ENCODE data around the gene PHB1.

Gene PHB1

GRCh38 chr17:49403514-49404289, 11.0 kb downstream of the PHB1 start:
- no peak for TF ChIP-seq CTCF (IDR thresholded peaks at IDR 0.05; ENCODE audit: low read depth, low read length)
- no peak overlapping the region for H3K4me3 ChIP-seq (ENCODE audit: low read depth, low read length)

GRCh38 chr17:49402706-49403105, 12.0 kb downstream of the PHB1 start:
- TF ChIP-seq CTCF (IDR thresholded peaks at IDR 0.05; ENCODE audit: low read depth, low read length) = no peak
- no peak overlapping the region for H3K4me3 ChIP-seq (ENCODE audit: low read depth, low read length)

GRCh38 chr17:49401971-49402611, 12.6 kb downstream of the PHB1 start:
- no peak for TF ChIP-seq CTCF (IDR thresholded peaks at IDR 0.05; ENCODE audit: low read depth, low read length)
- no peak overlapping the region for H3K4me3 ChIP-seq (ENCODE audit: low read depth, low read length)

GRCh38 chr17:49399995-49400394, 14.7 kb downstream of the PHB1 start:
- no peak overlapping the region for H3K4me3 ChIP-seq (ENCODE audit: low read depth, low read length)
- TF ChIP-seq CTCF (IDR thresholded peaks at IDR 0.05; ENCODE audit: low read depth, low read length) = no peak

GRCh38 chr17:49397586-49397985, 17.1 kb downstream of the PHB1 start:
- H3K4me3 ChIP-seq (ENCODE audit: low read depth, low read length) = no peak overlapping the region
- no peak for TF ChIP-seq CTCF (IDR thresholded peaks at IDR 0.05; ENCODE audit: low read depth, low read length)

GRCh38 chr17:49393491-49394255, 21.0 kb downstream of the PHB1 start:
- no peak overlapping the region for H3K4me3 ChIP-seq (ENCODE audit: low read depth, low read length)
- no peak for TF ChIP-seq CTCF (IDR thresholded peaks at IDR 0.05; ENCODE audit: low read depth, low read length)
